Ovary (tissue), 3 donors: ENCODE results near the gene MOBP.

Experiments used
- EP300 ChIP-seq: sonication (generic); formaldehyde crosslinking; IDR thresholded peaks from one replicate; pipeline ENCODE4 v1.6.1; 2017; ENCODE audit warnings: antibody characterized with exemption
- POLR2A ChIP-seq: fragments of 450-650 bp; IDR thresholded peaks from one replicate; pipeline ENCODE4 v1.6.1; 2017; ENCODE audit warnings: antibody characterized with exemption, mild to moderate bottlenecking, moderate library complexity
- TF ChIP-seq, protein P1 (sequence below), 3 donors: fragments of 450-650 bp in 2 of 3; fragments of 200-600 bp in 1 of 3; IDR thresholded peaks; one replicate each; pipeline versions ENCODE4 v1.5.1 to v1.8.0; 2016 to 2022; ENCODE audit warnings: antibody characterized with exemption in 3 of 3, mild to moderate bottlenecking in 1 of 3
- donor health status: DM: no; HTN: no; CAD: no.

DNA sequence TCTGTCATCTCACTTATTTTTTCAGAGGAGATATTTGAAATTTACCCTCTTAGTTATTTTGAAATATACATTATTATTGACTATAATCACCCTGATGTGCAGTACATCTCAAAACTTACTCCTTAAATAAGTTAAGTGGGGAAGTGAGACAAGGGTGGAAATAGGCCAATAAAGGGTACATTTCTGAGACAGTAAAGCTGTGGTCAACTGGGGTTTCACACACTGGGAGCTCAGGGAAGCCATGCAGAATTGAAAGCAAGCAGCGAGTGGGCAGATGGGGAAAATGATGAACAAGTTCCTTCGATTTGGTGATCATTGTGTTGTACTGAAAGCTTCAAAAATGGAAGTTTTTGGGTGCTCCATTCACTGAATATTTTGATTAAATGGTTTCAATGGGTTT, 21.6 kb upstream of the MOBP start:
- TF ChIP-seq, protein P1, sequence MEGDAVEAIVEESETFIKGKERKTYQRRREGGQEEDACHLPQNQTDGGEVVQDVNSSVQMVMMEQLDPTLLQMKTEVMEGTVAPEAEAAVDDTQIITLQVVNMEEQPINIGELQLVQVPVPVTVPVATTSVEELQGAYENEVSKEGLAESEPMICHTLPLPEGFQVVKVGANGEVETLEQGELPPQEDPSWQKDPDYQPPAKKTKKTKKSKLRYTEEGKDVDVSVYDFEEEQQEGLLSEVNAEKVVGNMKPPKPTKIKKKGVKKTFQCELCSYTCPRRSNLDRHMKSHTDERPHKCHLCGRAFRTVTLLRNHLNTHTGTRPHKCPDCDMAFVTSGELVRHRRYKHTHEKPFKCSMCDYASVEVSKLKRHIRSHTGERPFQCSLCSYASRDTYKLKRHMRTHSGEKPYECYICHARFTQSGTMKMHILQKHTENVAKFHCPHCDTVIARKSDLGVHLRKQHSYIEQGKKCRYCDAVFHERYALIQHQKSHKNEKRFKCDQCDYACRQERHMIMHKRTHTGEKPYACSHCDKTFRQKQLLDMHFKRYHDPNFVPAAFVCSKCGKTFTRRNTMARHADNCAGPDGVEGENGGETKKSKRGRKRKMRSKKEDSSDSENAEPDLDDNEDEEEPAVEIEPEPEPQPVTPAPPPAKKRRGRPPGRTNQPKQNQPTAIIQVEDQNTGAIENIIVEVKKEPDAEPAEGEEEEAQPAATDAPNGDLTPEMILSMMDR (IDR thresholded peaks at IDR 0.05) = no peak
- TF ChIP-seq POLR2A = no peak
- no peak for TF ChIP-seq EP300
